ENCODE results near the gene PNPLA8. TPM values are rescaled to one million over a fixed set of nuclear protein-coding genes. Genes with fewer than 3 reads are reported as not detected.

The PNPLA8 gene
- total RNA-seq, 1 donor from 2014 or later: 23.1 TPM

DNA sequence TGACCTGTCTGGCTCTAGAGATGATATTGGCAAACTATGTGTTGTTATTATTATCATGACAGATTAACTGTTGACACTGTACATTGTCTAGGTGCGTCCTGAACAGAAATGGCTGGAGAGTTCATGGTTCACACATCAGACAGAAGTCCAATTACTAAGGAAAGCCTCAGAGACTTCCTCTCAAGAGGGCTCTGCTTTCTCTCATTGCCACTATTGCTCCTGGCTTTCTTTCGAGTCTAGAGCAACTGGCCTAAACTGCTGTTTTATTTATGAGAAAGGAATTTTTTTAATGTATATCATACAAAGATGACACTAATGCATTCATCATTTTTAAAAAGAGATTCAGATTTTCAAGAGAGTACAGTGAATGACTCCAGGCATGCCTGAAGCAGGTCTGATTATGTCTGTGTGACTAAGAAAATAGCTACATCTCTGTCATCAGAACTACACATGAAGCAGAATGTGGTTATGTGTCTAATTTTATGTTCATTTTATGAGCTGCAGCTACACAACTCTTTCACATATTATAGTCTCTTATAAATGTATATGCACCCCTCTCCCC, 100.1 kb downstream of the PNPLA8 start:
- H2AFZ ChIP-seq (ENCODE audit: low read depth, low read length): no peak overlapping the region
- no peak overlapping the region for H3K27ac ChIP-seq (ENCODE audit: low read depth, low read length)
- peaks cover 13% of the 10 kb centered on the region for H3K4me1 Mint-ChIP-seq (ENCODE audit: low read depth, unreplicated experiment)
- TF ChIP-seq, protein P1, sequence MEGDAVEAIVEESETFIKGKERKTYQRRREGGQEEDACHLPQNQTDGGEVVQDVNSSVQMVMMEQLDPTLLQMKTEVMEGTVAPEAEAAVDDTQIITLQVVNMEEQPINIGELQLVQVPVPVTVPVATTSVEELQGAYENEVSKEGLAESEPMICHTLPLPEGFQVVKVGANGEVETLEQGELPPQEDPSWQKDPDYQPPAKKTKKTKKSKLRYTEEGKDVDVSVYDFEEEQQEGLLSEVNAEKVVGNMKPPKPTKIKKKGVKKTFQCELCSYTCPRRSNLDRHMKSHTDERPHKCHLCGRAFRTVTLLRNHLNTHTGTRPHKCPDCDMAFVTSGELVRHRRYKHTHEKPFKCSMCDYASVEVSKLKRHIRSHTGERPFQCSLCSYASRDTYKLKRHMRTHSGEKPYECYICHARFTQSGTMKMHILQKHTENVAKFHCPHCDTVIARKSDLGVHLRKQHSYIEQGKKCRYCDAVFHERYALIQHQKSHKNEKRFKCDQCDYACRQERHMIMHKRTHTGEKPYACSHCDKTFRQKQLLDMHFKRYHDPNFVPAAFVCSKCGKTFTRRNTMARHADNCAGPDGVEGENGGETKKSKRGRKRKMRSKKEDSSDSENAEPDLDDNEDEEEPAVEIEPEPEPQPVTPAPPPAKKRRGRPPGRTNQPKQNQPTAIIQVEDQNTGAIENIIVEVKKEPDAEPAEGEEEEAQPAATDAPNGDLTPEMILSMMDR (IDR thresholded peaks at IDR 0.05; ENCODE audit: insufficient read depth, low read depth, low read length): no peak
- TF ChIP-seq EZH2 (IDR thresholded peaks at IDR 0.05; ENCODE audit: insufficient read depth, low read length): no peak
- no peak overlapping the region for H3K9ac ChIP-seq (ENCODE audit: low read length)
- H4K20me1 ChIP-seq (ENCODE audit: insufficient read depth, low read length): no peaks in the 10 kb centered on the region
- no peaks in the 10 kb centered on the region for H3K36me3 Mint-ChIP-seq (ENCODE audit: low read depth, unreplicated experiment)
- no peak overlapping the region for H3K27ac Mint-ChIP-seq (ENCODE audit: unreplicated experiment)
- DNase-seq (ENCODE audit: low read depth) (no peak), FAIRE-seq (no peak)
- H3K9me3 Mint-ChIP-seq (ENCODE audit: unreplicated experiment): no peaks in the 10 kb centered on the region
- H3K36me3 ChIP-seq (ENCODE audit: insufficient read depth, low read length): no peaks in the 10 kb centered on the region
- no peak overlapping the region for H3K4me3 ChIP-seq (ENCODE audit: insufficient read depth, low read depth, low read length)
- no peaks in the 10 kb centered on the region for H3K27me3 ChIP-seq (ENCODE audit: insufficient read depth, low read length)
- H3K9me3 ChIP-seq (ENCODE audit: insufficient read depth, low read depth, low read length): no peaks in the 10 kb centered on the region
- no peaks in the 10 kb centered on the region for H3K27me3 Mint-ChIP-seq (ENCODE audit: low read depth, unreplicated experiment)
- H3K4me1 ChIP-seq (ENCODE audit: insufficient read depth, low read length): no peaks in the 10 kb centered on the region
- H3K4me2 ChIP-seq (ENCODE audit: low read length): no peak overlapping the region
- peaks cover 19% of the 10 kb centered on the region for H3K79me2 ChIP-seq (ENCODE audit: insufficient read depth, low read length)
- H3K4me3 Mint-ChIP-seq (ENCODE audit: unreplicated experiment): no peak overlapping the region

DNA sequence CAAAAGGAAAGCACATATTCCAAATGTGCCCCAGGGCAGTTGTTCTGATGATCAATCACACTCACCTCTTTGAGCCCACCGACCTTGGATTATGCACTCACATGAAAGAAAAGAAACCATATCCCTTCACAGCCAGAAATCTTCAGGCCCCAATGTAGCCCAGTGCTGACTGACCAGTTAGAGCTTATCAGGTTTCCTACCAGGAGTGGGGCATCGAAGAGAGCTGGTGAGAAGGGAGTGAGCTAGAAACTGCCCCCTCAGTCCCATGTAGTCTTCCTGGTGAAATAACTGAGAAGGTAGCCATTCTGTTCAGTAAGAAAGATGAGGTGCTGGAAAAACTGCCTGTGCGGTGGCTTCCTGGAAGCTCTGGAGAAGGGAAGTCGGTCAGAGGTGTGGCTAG, 101.9 kb downstream of the PNPLA8 start:
- no peak for TF ChIP-seq EZH2 (IDR thresholded peaks at IDR 0.05; ENCODE audit: insufficient read depth, low read length)
- TF ChIP-seq, protein P1 (IDR thresholded peaks at IDR 0.05; ENCODE audit: insufficient read depth, low read depth, low read length): no peak
- H3K4me2 ChIP-seq (ENCODE audit: low read length): no peak overlapping the region
- Mint-ChIP-seq H3K27ac (ENCODE audit: unreplicated experiment) (no peak overlapping the region), H3K4me3 (ENCODE audit: unreplicated experiment) (no peak overlapping the region), H3K9me3 (ENCODE audit: unreplicated experiment) (no peaks in the 10 kb centered on the region), H3K4me1 (ENCODE audit: low read depth, unreplicated experiment) (peaks cover 21% of the 10 kb centered on the region), H3K36me3 (ENCODE audit: low read depth, unreplicated experiment) (no peaks in the 10 kb centered on the region), H3K27me3 (ENCODE audit: low read depth, unreplicated experiment) (no peaks in the 10 kb centered on the region)
- DNase-seq (ENCODE audit: low read depth) (no peak), FAIRE-seq (no peak)
- no peaks in the 10 kb centered on the region for H3K4me1 ChIP-seq (ENCODE audit: insufficient read depth, low read length)
- no peak overlapping the region for H3K9ac ChIP-seq (ENCODE audit: low read length)
- H3K27me3 ChIP-seq (ENCODE audit: insufficient read depth, low read length): no peaks in the 10 kb centered on the region
- H3K27ac ChIP-seq (ENCODE audit: low read depth, low read length): no peak overlapping the region
- H3K36me3 ChIP-seq (ENCODE audit: insufficient read depth, low read length): no peaks in the 10 kb centered on the region
- no peak overlapping the region for H2AFZ ChIP-seq (ENCODE audit: low read depth, low read length)
- peaks cover 23% of the 10 kb centered on the region for H3K79me2 ChIP-seq (ENCODE audit: insufficient read depth, low read length)
- H4K20me1 ChIP-seq (ENCODE audit: insufficient read depth, low read length): no peaks in the 10 kb centered on the region
- no peaks in the 10 kb centered on the region for H3K9me3 ChIP-seq (ENCODE audit: insufficient read depth, low read depth, low read length)
- H3K4me3 ChIP-seq (ENCODE audit: insufficient read depth, low read depth, low read length): no peak overlapping the region
